ENCODE data around the gene CTXND1. TPM values are rescaled to one million over a fixed set of nuclear protein-coding genes. Genes with fewer than 3 reads are reported as not detected.

Gene CTXND1
- total RNA-seq, 1 donor from 2014 or later, result 0.49 TPM

- no peak for DNase-seq (ENCODE audit: extremely low spot score in 2 of 2)
- TF ChIP-seq CTCF (IDR thresholded peaks at IDR 0.05), result no peak
- TF ChIP-seq POLR2AphosphoS5 (IDR thresholded peaks at IDR 0.05; ENCODE audit: insufficient read depth in 1 of 2, low read depth in 1 of 2), result no peak
- TF ChIP-seq POLR2A (IDR thresholded peaks at IDR 0.05), result no peak
- H3K4me3 ChIP-seq, result no peak overlapping the region
- peaks cover 32% of the 10 kb centered on the region for H3K4me1 ChIP-seq
- intact Hi-C loops (cut with DNase I), result no loop called here
- no peaks in the 10 kb centered on the region for H3K27me3 ChIP-seq
- peaks cover 0 to 34% of the 10 kb centered on the region in 2 donors for H3K36me3 ChIP-seq
- no peaks in the 10 kb centered on the region for H3K9me3 ChIP-seq
- no peak overlapping the region for H3K27ac ChIP-seq
Measured at GRCh38 chr15:80176443-80176842, 75.6 kb downstream of the CTXND1 start.

GRCh38 chr15:80175436-80175835 is 76.6 kb downstream of the CTXND1 start:
- no peaks in the 10 kb centered on the region for H3K9me3 ChIP-seq
- H3K4me3 ChIP-seq, result no peak overlapping the region
- intact Hi-C loops (cut with DNase I), result no loop called here
- H3K27ac ChIP-seq, result peak overlapping the region; percentile 82
- peaks cover 0 to 26% of the 10 kb centered on the region in 2 donors for H3K36me3 ChIP-seq
- no peak for DNase-seq (ENCODE audit: extremely low spot score in 2 of 2)
- H3K4me1 ChIP-seq, result peaks cover 32% of the 10 kb centered on the region
- TF ChIP-seq POLR2A (IDR thresholded peaks at IDR 0.05), result no peak
- no peak for TF ChIP-seq POLR2AphosphoS5 (IDR thresholded peaks at IDR 0.05; ENCODE audit: insufficient read depth in 1 of 2, low read depth in 1 of 2)
- TF ChIP-seq CTCF (IDR thresholded peaks at IDR 0.05), result no peak
- H3K27me3 ChIP-seq, result no peaks in the 10 kb centered on the region

- Histone ChIP-seq H3K27ac (peak overlapping the region; percentile 82), H3K4me3 (no peak overlapping the region), H3K9me3 (no peaks in the 10 kb centered on the region), H3K4me1 (peaks cover 28% of the 10 kb centered on the region), H3K36me3 (peaks cover 0 to 23% of the 10 kb centered on the region in 2 donors), H3K27me3 (no peaks in the 10 kb centered on the region)
- no peak for TF ChIP-seq CTCF (IDR thresholded peaks at IDR 0.05)
- no peak for TF ChIP-seq POLR2A (IDR thresholded peaks at IDR 0.05)
- peak; percentile 43 to 70 for TF ChIP-seq POLR2AphosphoS5 (IDR thresholded peaks at IDR 0.05; ENCODE audit: insufficient read depth in 1 of 2, low read depth in 1 of 2)
- intact Hi-C loops (cut with DNase I), result no loop called here
- no peak for DNase-seq (ENCODE audit: extremely low spot score in 2 of 2)
Measured at GRCh38 chr15:80174017-80174746, 77.8 kb downstream of the CTXND1 start.

GRCh38 chr15:80173022-80173759 is 78.8 kb downstream of the CTXND1 start:
- TF ChIP-seq CTCF (IDR thresholded peaks at IDR 0.05) (peak; percentile 39 to 47 (median 47)), POLR2AphosphoS5 (IDR thresholded peaks at IDR 0.05; ENCODE audit: insufficient read depth in 1 of 2, low read depth in 1 of 2) (no peak)
- intact Hi-C loops (cut with DNase I), result no loop called here
- Histone ChIP-seq H3K9me3 (no peaks in the 10 kb centered on the region), H3K4me3 (no peak overlapping the region), H3K27me3 (no peaks in the 10 kb centered on the region), H3K4me1 (peaks cover 28% of the 10 kb centered on the region), H3K27ac (peak overlapping the region; percentile 82), H3K36me3 (peaks cover 0 to 23% of the 10 kb centered on the region in 2 donors)
- no peak for DNase-seq (ENCODE audit: extremely low spot score in 2 of 2)

GRCh38 chr15:80172401-80172800 is 79.6 kb downstream of the CTXND1 start:
- H3K27ac ChIP-seq, result no peak overlapping the region
- H3K36me3 ChIP-seq, result peaks cover 0 to 17% of the 10 kb centered on the region in 2 donors
- intact Hi-C loops (cut with DNase I), result no loop called here

More at GRCh38 chr15:80172401-80172800, 79.6 kb downstream of the CTXND1 start:
- Histone ChIP-seq H3K9me3 (no peaks in the 10 kb centered on the region), H3K4me3 (no peak overlapping the region), H3K4me1 (peaks cover 28% of the 10 kb centered on the region), H3K27me3 (no peaks in the 10 kb centered on the region)
- TF ChIP-seq POLR2A (IDR thresholded peaks at IDR 0.05) (no peak), CTCF (IDR thresholded peaks at IDR 0.05) (no peak), POLR2AphosphoS5 (IDR thresholded peaks at IDR 0.05; ENCODE audit: insufficient read depth in 1 of 2, low read depth in 1 of 2) (no peak)
- DNase-seq (ENCODE audit: extremely low spot score in 2 of 2), result no peak
